Measurements from ENCODE around the gene XYLT1.

Gene XYLT1

GRCh38 chr16:17370223-17370707, 100.5 kb downstream of the XYLT1 start:
- H3K4me3 ChIP-seq = no peak overlapping the region
- H3K27ac ChIP-seq = peak overlapping the region in 1 of 2 donors; percentile 73
- no peak for TF ChIP-seq CTCF (IDR thresholded peaks at IDR 0.05)
- DNase-seq (ENCODE audit: low spot score) = no peak

GRCh38 chr16:17369421-17370222, 101.1 kb downstream of the XYLT1 start:
- H3K27ac ChIP-seq = peak overlapping the region in 1 of 2 donors; percentile 73
- TF ChIP-seq CTCF (IDR thresholded peaks at IDR 0.05) = no peak
- no peak for DNase-seq (ENCODE audit: low spot score)
- H3K4me3 ChIP-seq = no peak overlapping the region

GRCh38 chr16:17368951-17369350, 101.8 kb downstream of the XYLT1 start:
- H3K27ac ChIP-seq = peak overlapping the region in 1 of 2 donors; percentile 73
- DNase-seq (ENCODE audit: low spot score) = no peak

GRCh38 chr16:17368446-17368845, 102.3 kb downstream of the XYLT1 start:
- Histone ChIP-seq H3K27ac (peak overlapping the region in 1 of 2 donors; percentile 32), H3K4me3 (no peak overlapping the region)
- no peak for TF ChIP-seq CTCF (IDR thresholded peaks at IDR 0.05)
- DNase-seq (ENCODE audit: low spot score) = no peak

More at GRCh38 chr16:17368951-17369350, 101.8 kb downstream of the XYLT1 start:
- TF ChIP-seq CTCF (IDR thresholded peaks at IDR 0.05) = no peak
- H3K4me3 ChIP-seq = no peak overlapping the region

GRCh38 chr16:17367923-17368322, 102.8 kb downstream of the XYLT1 start:
- Histone ChIP-seq H3K4me3 (no peak overlapping the region), H3K27ac (peak overlapping the region in 1 of 2 donors; percentile 12)
- DNase-seq (ENCODE audit: low spot score) = no peak
- no peak for TF ChIP-seq CTCF (IDR thresholded peaks at IDR 0.05)

- TF ChIP-seq CTCF (IDR thresholded peaks at IDR 0.05) = no peak
- Histone ChIP-seq H3K27ac (peak overlapping the region in 1 of 2 donors; percentile 12), H3K4me3 (no peak overlapping the region)
- no peak for DNase-seq (ENCODE audit: low spot score)
Measured at GRCh38 chr16:17367036-17367435, 103.7 kb downstream of the XYLT1 start.
